ENCODE results near the gene SEMA6D.

DNA sequence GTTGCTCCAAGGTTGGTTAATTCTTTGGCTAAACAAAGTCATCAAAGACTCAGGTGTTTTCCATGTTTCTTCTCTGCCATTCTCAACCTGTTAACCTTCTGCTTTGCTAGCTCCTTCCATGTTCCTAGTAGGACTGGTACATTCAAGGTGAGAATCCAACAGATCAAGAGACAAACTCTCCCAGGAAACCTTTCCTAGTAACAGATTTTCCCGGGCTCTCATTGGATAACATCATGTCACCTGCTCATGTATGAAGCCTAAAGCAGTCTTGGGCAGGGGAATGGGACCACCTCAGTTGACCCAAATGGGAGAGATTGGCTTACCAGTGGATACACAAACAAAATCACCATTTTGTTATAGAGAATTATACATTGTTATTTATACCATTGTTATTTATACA, 14.9 kb downstream of the SEMA6D start:
- TF ChIP-seq, protein P1, sequence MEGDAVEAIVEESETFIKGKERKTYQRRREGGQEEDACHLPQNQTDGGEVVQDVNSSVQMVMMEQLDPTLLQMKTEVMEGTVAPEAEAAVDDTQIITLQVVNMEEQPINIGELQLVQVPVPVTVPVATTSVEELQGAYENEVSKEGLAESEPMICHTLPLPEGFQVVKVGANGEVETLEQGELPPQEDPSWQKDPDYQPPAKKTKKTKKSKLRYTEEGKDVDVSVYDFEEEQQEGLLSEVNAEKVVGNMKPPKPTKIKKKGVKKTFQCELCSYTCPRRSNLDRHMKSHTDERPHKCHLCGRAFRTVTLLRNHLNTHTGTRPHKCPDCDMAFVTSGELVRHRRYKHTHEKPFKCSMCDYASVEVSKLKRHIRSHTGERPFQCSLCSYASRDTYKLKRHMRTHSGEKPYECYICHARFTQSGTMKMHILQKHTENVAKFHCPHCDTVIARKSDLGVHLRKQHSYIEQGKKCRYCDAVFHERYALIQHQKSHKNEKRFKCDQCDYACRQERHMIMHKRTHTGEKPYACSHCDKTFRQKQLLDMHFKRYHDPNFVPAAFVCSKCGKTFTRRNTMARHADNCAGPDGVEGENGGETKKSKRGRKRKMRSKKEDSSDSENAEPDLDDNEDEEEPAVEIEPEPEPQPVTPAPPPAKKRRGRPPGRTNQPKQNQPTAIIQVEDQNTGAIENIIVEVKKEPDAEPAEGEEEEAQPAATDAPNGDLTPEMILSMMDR (conservative IDR thresholded peaks at IDR 0.05 in 1 of 2, IDR thresholded peaks at IDR 0.05 in 1 of 2; ENCODE audit: low read depth in 1 of 2, low read length in 2 of 2) = no peak
- no peak for TF ChIP-seq EZH2 (IDR thresholded peaks at IDR 0.05; ENCODE audit: low read length, missing control alignments)
